CD1c-positive myeloid dendritic cell (primary cell): ENCODE measurements around the gene SUN5.
"Not testable (repeated sequence)": the region's sequence is repeated elsewhere in the genome, so short reads cannot be mapped to it uniquely, and the experiment has no call there.

Experiments used
- DNase-seq: peaks from one replicate; pipeline ENCODE4 v3.0.0-alpha.2; 2016; ENCODE audit errors: extremely low spot score

The SUN5 gene

GRCh38 chr20:32965115-32965514 is 39.1 kb downstream of the SUN5 start:
- no peak for DNase-seq

GRCh38 chr20:32964575-32964974 is 39.7 kb downstream of the SUN5 start:
- no peak for DNase-seq

- DNase-seq, result no peak
These were observed 41.1 kb downstream of the SUN5 start for GRCh38 chr20:32963176-32963575.

GRCh38 chr20:32962646-32963045 is 41.6 kb downstream of the SUN5 start:
- not testable (repeated sequence) for DNase-seq

GRCh38 chr20:32962053-32962452 is 42.2 kb downstream of the SUN5 start:
- no peak for DNase-seq

- no peak for DNase-seq
These were observed 43.1 kb downstream of the SUN5 start for GRCh38 chr20:32960849-32961731.

- DNase-seq, result no peak
These were observed 44.1 kb downstream of the SUN5 start for GRCh38 chr20:32960222-32960518.

- DNase-seq, result no peak
These were observed 44.6 kb downstream of the SUN5 start for GRCh38 chr20:32959351-32960221.

- DNase-seq, result no peak
These were observed 45.7 kb downstream of the SUN5 start for GRCh38 chr20:32958574-32958973.

- DNase-seq, result no peak
These were observed 46.8 kb downstream of the SUN5 start for GRCh38 chr20:32957459-32957858.

- not testable (repeated sequence) for DNase-seq
These were observed 53.7 kb downstream of the SUN5 start for GRCh38 chr20:32950539-32950938.

GRCh38 chr20:32946629-32947028 is 57.6 kb downstream of the SUN5 start:
- no peak for DNase-seq

- DNase-seq, result peak; percentile 15
These were observed 58.5 kb downstream of the SUN5 start for GRCh38 chr20:32945710-32946221.

- no peak for DNase-seq
These were observed 60.7 kb downstream of the SUN5 start for GRCh38 chr20:32943490-32944052.

- DNase-seq, result no peak
These were observed 62.9 kb downstream of the SUN5 start for GRCh38 chr20:32941155-32941885.

- DNase-seq, result no peak
These were observed 69.7 kb downstream of the SUN5 start for GRCh38 chr20:32934580-32934979.
